GM19025 (cell line): ENCODE results near the gene MEIKIN.
"Not testable (repeated sequence)": the region's sequence is repeated elsewhere in the genome, so short reads cannot be mapped to it uniquely, and the experiment has no call there.

Experiments used
- ATAC-seq: cut with Tn5 transposase; IDR thresholded peaks from one replicate; pipeline ENCODE4 v1.9.1; 2021; ENCODE audit warnings: mild to moderate bottlenecking, low read depth, moderate library complexity; ENCODE audit not compliant: unreplicated experiment

MEIKIN gene

DNA sequence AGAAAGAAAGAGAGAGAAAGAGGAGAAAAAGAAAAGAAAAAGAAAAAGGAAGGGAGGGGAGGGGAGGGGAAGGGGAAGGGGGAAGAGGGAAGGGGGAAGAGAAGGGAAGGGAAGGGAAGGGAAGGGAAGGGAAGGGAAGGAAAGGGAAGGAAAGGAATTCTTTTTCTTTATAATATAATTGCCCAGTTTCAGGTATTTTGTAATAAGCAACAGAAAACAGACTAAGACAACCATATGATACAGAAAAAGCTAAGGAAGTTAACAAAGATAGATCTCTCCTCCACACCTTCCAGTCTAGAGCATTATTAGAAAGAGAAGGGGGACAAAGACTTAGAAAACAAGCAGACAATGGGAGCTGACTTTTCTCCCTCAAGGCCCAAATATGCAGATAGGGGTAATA is 31.0 kb downstream of the MEIKIN start:
- ATAC-seq = no peak

DNA sequence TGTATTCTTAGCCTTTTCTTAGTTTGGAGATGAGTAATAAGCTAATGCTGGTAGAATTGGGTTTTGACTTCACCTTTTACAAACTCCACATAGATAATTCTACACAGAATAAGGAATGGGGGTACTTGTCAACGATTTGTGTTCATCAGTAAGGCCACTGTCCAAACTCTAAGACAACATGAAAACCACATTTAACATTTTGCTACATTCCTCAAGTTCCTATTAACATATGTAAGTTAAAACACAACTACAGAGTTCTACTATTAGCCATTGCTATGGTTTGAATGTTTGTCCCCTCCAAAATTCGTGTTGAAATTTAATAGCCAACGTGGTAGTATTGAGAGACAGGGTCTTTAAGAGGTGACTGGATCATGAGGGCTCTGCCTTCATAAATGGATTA is 31.9 kb downstream of the MEIKIN start:
- no peak for ATAC-seq

DNA sequence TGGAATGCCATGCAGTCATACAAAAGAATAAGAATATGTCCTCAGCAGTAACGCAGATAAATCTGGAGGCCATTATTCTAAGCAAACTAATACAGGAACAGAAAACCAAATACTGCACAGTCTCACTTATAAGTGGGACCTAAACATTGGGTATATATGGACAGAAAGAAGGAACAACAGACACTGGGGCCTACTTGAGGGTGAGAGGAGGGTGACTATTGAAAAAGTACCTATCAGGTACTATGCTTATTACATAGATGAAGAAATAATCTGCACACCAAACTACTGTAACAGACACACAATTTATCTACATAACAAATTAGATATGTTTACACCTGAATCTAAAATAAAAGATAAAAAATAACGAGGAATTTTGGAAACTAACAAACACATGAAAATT is 38.8 kb downstream of the MEIKIN start:
- ATAC-seq = no peak

DNA sequence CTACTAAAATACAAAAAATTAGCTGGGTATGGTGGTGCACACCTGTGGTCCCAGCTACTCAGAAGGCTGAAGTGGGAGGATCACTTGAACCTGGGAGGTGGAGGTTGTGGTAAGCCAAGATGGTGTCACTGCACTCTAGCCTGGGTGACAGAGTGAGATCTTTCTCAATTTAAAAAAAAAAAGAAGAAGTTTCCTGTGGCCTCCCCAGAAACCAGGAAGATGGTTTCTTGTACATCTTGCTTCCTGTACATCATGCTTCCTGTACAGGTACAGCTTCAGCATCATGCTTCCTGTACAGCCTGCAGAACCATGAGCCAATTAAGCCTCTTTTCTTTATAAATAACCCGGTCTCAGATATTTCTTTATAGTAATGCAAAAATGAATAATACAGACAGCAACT is 43.2 kb downstream of the MEIKIN start:
- ATAC-seq = not testable (repeated sequence)

DNA sequence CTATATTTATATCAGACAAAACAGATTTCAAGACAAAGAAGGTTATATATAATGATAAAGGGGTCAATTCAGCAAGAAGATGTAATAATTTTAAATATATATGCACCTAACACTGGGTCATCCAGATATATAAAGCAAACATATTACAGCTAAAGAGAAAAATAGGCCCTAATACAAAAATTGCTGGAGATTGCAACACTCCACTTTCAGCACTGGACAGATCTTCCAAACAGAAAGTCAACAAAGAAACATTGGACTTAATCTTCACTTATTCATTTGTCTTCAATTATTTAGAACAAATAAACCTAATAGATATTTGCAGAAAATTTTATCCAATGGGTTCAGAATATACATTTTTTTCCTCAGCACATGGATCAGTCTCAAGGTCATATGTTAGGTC is 45.8 kb downstream of the MEIKIN start:
- no peak for ATAC-seq

DNA sequence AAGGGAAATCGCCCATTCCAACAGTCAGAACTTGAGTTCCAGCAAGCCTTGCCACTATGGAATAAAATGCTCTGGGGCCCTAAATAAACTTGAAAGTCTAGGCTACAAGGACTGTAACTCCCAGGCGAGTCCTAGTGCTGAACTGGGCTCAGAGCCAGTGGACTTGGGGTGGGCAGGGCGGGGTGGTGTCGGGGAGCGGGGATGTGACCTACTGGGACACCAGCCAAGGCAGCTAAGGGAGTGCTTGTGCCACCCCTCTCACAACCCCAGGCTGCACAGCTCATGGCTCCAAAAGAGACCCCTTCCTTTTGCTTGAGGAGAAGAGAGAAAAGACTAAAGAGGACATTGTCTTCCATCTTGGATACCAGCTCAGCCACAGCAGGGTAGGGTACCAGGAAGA is 61.5 kb downstream of the MEIKIN start:
- ATAC-seq = no peak

DNA sequence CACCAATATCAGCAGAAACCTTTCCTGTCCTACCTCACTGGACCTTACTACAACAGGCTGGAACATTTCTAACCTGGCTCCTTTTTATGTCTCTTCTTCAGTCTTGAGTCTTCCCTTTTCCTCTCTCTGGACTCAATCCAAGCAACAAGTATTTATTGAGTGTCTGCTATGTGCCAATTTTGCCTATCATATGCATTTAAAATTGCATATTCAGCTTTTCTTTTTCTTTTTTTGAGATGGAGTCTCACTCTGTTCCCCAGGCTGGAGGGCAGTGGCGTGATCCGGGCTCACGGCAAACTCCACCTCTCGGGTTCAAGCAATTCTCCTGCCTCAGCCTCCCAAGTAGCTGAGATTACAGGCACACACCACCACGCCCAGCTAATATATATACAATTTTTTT is 65.8 kb downstream of the MEIKIN start:
- no peak for ATAC-seq

DNA sequence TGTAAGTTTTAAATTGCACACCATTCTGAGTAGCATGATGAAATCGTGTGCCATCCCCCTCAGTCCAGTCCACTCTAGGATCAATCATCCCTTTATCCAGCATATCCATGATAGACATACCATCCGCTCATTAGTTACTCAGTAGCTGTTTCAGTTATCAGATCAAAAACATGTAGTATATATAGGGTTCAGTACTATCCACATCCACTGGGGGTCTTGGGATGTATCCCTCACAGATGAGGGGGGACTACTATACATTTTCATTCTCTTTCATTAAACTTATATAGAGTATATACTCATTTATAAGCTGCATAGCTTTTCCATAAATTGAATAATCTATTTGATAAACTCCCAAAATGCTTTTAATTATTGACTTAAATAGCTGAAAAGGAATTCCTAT is 67.6 kb downstream of the MEIKIN start:
- no peak for ATAC-seq

DNA sequence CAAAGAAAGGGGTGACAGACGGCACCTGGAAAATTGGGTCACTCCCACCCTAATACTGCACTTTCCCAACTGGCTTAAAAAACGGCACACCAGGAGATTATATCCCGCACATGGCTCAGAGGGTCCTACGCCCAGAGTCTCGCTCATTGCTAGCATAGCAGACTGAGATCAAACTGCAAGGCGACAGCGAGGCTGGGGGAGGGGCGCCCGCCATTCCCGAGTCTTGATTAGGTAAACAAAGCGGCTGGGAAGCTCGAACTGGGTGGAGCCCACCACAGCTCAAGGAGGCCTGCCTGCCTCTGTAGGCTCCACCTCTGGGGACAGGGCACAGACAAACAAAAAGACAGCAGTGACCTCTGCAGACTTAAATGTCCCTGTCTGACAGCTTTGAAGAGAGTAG is 74.2 kb downstream of the MEIKIN start:
- not testable (repeated sequence) for ATAC-seq

DNA sequence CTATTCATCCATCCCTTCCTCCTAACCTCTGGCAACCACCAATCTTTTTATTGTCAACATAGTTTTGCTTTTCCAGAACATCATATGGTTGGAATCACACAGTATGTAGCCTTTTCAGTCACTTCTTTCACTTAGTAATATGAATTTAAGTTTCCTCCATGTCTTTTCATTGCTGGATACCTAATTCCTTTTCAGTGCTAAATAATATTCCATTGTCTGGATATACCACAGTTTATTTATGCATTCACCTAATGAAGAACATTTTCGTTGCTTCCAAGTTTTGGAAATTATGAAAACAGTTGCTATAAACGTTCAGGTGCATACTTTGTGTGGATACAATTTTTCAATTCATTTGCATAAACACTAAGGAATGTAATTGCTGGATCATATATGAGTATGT is 77.9 kb downstream of the MEIKIN start:
- no peak for ATAC-seq

DNA sequence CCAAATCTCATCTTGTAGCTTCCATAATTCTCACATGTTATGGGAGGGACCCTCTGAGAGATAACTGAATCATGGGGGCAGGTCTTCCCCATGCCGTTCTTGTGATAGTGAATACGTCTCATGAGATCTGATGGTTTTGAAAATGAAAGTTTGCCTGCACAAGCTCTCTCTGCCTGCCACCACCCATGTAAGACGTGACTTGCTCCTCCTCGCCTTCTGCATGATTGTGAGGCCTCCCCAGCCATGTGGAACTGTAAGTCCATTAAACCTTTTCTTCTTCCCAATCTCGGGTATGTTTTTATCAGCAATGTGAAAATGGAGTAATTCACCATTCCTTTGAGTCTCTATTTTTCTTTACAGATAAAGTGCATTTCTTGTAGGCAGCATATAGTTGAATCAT is 81.8 kb downstream of the MEIKIN start:
- ATAC-seq = no peak

DNA sequence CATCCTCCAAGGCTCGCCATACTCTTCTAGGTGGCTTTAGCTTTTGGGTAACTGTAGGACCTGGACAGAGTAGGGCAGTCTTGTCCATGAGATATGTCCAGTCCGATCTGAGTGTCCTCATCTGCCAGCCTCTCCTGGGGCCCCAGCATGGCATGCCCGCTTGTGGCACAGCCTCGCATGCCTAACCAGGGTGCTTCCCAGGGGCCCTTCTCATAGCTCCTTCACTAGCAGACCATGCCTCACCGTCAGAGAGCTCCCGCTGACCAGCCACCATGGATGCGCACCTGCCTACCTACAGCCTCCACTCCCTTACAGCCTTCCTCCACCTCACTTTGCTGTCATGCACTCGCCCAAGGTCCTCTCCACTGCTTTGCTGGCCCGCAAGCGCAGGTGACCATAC is 88.1 kb downstream of the MEIKIN start:
- ATAC-seq = no peak

DNA sequence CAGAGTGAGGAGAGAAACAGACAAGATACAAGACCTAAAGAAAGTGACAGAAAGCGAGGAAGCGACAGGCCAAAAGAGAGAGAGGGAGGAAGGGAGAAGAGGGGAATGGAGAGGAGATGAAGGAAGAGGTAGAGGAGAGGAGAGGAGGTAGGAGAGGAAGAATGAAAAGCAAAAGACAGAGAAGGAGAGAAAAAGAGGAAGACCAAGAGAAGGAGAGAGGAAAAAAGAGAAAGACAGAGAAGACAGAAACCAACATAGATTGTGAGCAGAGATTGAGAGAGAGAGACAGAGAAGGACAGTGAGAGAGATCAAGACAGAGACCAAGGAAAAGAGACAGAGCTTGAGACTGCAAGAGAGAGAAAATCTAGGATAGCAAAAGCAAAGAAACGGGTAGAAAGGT is 90.0 kb downstream of the MEIKIN start:
- no peak for ATAC-seq

DNA sequence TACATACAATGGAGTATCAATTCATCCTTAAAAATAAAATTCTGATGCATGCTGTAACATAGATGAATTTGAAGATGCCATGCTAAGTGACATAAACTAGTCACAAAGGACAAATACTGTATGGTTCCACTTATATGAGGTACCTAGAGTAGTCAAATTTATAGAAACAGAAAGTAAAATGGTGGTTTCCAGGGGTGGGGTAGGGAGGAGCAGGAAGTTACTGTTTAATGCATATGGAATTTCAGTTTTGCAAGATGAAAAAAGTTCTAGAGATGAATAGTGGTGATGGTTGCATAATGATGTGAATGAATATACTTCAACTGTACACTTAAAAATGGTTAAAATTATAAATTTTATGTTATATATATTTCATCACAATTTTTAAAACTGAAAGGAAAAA is 91.3 kb downstream of the MEIKIN start:
- peak; percentile 70 for ATAC-seq

DNA sequence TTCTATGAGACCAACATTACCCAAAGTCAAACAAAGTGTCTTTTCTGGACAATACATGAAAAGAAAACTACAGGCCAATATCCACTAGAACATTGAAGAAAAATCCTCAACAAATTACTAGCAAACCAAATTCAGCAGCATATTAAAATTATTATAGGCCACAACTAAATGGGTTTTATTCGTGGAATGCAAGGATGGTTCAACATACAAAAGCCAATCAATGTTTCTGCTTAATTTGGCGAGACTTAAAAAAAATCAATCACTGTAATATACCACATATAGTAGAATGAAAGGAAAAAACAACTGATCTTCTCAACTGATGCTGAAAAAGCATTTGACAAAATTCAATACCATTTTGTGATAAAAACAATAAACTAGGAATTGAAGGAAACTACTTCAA is 96.8 kb downstream of the MEIKIN start:
- no peak for ATAC-seq

DNA sequence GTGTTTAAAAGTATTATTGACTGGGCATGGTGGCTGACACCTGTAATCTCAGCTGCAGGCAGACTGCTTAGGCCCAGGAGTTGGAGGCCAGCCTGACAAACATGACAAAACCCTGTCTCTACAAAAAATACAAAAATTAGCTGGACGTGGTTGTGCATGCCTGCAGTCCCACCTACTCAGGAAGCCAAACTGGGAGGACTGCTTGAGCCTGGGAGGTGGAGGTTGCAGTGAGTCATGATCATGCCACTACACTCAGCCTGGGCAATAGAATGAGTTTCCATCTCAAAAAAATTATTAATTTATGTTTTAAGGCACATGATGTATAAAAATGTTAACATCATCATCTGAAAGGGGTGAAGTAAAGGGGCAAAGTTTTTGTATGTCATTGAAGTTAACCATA is 98.9 kb downstream of the MEIKIN start:
- ATAC-seq = no peak

DNA sequence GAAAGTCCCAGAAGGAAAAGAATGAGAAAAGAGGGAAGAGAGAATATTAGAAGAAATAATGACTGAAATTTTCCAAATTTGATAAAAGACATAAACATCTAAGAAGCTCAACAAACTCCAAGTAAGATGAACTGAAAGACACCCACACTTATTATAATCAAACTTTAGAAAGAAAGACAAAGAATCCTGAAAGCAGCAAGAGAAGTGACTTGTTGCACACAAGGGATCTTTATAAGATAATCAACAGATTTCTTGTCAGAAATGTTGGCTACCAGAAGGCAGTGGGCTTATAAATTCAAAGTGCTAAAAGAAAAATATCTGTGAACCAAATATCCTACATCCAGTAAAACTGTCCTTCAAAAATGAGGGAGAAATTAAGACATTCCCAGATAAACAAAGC is 99.6 kb downstream of the MEIKIN start:
- no peak for ATAC-seq

DNA sequence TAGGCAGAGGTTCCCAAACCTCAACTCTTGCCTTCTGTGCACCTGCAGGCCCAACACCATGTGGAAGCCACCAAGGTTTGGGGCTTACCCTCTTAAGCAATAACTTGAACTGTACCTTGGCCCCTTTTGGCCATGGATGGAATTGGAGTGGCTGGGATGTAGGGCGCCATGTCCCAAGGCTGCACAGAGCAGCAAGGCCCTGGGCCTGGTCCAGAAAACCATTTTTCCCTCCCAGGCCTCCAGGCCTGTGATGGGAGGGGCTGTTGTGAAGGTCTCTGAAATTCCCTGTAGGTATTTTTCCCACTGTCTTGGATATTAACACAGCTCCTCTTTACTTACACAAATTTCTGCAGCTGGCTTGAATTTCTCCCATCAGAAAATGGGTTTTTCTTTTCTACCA is 102.5 kb downstream of the MEIKIN start:
- not testable (repeated sequence) for ATAC-seq

DNA sequence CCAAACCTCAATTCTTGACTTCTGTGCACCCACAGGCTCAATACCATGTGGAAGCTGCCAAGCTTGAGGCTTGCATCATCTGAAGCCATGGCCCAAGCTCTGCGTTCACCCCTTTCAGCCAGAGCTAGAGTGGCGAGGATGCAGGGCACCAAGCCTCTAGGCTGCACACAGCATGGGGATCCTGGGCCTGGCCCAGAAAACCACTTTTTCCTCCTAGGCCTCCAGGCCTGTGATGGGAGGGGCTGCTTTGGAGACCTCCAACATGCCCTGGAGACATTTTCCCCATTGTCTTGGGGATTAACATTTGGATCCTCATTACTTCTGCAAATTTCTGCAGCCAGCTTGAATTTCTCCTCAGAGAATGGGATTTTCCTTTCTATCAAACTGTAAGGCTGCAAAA is 112.8 kb downstream of the MEIKIN start:
- not testable (repeated sequence) for ATAC-seq

DNA sequence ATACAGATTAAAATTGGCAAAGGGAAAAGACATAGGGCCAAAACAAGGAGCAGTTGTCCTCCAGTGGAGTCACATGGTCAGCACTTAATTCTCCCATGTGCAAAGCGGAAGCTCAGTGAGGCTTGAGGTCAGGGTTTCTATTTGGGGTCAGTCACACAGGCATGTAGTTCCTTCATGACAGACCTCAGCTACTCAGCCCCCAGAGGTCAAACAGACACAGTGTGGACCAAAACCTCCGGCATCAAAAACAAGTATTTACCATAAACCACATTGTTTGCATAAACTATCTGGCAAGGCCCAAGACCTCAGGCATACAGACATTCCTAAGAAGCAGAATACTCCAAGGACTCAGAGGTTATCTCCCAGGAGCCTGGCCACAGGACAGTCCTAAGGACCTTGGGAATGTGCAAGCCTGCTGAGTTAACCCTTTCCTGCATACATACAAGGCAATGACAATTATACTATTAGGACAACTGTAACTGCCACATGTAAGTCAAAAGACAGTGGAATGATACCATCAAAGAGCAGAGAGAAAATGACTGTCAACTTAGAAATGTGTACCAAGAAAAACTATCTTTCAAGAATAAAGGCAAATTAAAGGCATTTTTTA is 120.0 kb downstream of the MEIKIN start:
- no peak for ATAC-seq

DNA sequence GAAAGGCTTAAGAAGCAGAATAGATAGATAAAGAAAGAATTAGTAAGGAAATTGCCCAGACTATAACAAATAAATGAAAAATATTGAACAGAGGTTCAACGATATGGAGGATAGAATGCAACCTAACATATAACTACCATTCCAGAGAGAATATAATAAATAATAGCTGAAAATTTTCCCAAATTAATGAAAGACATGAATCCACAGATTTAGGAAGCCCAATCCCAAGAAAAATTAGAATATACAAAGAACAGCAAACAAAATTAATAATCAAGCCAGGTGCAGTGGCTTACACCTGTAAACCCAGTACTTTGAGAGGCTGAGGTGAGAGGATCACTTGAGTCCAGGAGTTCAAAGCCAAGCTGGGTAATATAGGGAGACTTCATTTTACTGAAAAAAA is 120.8 kb downstream of the MEIKIN start:
- ATAC-seq = no peak

DNA sequence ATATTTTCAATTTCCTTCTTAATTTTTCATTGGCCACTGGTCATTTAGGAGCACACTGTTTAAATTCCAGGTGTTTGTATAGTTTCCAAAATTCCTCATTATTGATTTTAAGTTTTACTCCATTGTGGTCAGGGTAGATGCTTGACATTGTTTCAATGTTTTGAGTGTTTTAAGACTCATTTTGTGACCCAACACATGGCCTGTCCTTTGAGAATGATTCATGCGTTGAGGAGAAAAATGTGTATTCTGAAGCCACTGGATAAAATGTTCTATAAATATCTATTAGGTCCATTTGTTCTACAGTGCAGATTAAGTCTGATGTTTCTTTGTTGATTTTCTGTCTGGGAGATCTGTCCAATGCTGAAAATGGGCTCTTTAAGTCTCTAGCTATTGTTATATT is 124.2 kb downstream of the MEIKIN start:
- no peak for ATAC-seq

DNA sequence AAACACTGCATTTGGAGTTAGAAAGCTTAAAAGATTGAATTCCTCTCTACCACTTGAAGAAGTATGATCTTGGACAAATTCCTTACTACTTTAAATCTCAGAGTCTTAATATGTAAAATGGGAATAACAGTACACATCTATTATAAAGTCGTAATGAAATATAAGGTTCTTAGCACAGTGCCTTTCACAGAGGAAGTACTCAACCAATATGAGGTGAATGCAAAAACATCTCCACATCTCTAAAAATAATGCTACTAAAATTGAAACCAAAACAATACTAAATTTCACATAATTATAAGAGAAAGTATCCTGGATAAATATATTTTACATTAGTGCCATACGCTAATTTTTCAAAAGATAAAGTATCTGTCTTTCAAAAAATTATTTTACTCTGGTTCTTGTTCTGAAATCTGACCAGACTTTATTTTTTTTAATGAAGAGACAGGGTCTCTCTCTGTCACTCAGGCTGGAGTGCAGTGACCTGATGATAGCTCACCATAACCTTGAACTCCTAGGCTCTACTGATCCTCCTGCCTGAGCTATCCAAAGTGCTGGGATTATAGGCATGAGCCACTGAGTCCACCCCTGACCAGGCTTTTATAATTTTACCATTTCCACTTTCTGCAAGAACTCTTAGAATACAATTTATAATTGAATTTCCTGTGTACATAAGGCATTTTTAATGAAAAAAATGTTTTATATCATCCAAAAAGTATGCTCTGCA is 127.3 kb downstream of the MEIKIN start:
- ATAC-seq = no peak
